ENCODE data around the gene ATP5F1B.

DNA sequence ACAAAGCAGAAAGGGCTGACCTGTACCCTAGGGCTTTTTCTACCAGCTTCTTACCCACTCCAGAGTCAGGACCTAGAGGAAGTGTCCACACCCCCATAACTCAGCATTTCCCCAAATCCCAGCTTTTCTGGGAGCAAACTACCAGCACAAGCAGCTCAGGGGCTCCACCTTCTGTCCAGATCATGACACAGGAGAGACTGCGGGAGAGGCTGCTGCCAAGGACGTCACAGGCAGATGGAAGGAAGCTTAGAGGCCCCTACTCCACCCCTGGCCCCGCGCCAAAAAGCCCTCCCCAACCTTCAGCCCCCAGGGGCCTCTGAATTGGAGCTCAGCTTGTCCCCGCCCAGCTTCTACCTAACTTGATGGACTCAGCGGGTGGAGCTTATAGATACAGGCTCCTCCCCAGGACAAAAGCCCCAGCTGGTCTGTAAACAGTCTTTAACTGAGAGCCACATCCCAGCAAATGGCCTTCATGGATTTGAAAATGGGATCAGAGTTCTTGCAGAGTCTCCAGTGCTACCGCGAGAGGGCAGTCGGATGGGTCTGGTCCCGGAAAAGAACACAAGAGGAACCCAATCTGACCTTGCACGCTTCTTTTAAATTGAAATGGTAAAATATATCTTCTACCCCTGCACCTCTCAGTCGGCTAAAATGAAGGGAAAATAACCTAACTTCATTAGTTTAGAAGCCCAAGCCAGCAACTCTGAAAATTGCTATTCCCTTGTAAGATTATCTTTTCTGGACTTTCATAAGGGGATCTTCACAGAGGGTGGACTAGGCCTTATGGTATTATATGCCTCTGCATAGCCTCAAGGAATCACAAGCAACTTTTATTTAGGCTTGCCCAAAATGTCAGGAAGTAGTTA lies 8.9 kb downstream of the ATP5F1B start:
- TF ChIP-seq, protein P1, sequence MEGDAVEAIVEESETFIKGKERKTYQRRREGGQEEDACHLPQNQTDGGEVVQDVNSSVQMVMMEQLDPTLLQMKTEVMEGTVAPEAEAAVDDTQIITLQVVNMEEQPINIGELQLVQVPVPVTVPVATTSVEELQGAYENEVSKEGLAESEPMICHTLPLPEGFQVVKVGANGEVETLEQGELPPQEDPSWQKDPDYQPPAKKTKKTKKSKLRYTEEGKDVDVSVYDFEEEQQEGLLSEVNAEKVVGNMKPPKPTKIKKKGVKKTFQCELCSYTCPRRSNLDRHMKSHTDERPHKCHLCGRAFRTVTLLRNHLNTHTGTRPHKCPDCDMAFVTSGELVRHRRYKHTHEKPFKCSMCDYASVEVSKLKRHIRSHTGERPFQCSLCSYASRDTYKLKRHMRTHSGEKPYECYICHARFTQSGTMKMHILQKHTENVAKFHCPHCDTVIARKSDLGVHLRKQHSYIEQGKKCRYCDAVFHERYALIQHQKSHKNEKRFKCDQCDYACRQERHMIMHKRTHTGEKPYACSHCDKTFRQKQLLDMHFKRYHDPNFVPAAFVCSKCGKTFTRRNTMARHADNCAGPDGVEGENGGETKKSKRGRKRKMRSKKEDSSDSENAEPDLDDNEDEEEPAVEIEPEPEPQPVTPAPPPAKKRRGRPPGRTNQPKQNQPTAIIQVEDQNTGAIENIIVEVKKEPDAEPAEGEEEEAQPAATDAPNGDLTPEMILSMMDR (IDR thresholded peaks at IDR 0.05), result peak; percentile 77
- TF ChIP-seq JUNB (IDR thresholded peaks at IDR 0.05) (no peak), HDAC2 (IDR thresholded peaks at IDR 0.05) (no peak), POLR2A (IDR thresholded peaks at IDR 0.05; ENCODE audit: low read length) (no peak), KDM1A (IDR thresholded peaks at IDR 0.05; ENCODE audit: low read depth) (no peak), KDM5A (IDR thresholded peaks at IDR 0.05) (no peak), EP300 (IDR thresholded peaks at IDR 0.05) (no peak), RAD21 (conservative IDR thresholded peaks at IDR 0.05 in 1 of 2, IDR thresholded peaks at IDR 0.05 in 1 of 2) (peak; percentile 74 to 75), TP53 (CRISPR knock-in tag; IDR thresholded peaks at IDR 0.05) (no peak)
- TF ChIP-seq, protein P2, sequence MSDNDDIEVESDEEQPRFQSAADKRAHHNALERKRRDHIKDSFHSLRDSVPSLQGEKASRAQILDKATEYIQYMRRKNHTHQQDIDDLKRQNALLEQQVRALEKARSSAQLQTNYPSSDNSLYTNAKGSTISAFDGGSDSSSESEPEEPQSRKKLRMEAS (IDR thresholded peaks at IDR 0.05), result peak; percentile 55
- TF ChIP-seq, protein P3, sequence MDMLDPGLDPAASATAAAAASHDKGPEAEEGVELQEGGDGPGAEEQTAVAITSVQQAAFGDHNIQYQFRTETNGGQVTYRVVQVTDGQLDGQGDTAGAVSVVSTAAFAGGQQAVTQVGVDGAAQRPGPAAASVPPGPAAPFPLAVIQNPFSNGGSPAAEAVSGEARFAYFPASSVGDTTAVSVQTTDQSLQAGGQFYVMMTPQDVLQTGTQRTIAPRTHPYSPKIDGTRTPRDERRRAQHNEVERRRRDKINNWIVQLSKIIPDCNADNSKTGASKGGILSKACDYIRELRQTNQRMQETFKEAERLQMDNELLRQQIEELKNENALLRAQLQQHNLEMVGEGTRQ (IDR thresholded peaks at IDR 0.05), result no peak
